ENCODE results near the gene LRRC14B. TPM values are rescaled to one million over a fixed set of nuclear protein-coding genes. Genes with fewer than 3 reads are reported as not detected.
"Not testable (repeated sequence)": the region's sequence is repeated elsewhere in the genome, so short reads cannot be mapped to it uniquely, and the experiment has no call there.

The LRRC14B gene
- total RNA-seq, 1 donor from 2014 or later = 1.2 TPM

GRCh38 chr5:228886-229285 lies 37.6 kb downstream of the LRRC14B start:
- DNase-seq (ENCODE audit: low spot score in 2 of 2) (no peak), FAIRE-seq (no peak)

- DNase-seq (ENCODE audit: low spot score in 2 of 2) (no peak), FAIRE-seq (no peak)
These were observed 39.4 kb downstream of the LRRC14B start for GRCh38 chr5:230711-231110.

- no peak for DNase-seq (ENCODE audit: low spot score in 2 of 2)
- no peak for FAIRE-seq
These were observed 40.4 kb downstream of the LRRC14B start for GRCh38 chr5:231661-232060.

- FAIRE-seq; DNase-seq (ENCODE audit: low spot score in 2 of 2): not testable (repeated sequence)
These were observed 42.1 kb downstream of the LRRC14B start for GRCh38 chr5:233426-233825.

- FAIRE-seq = no peak
- DNase-seq (ENCODE audit: low spot score in 2 of 2) = no peak
These were observed 43.2 kb downstream of the LRRC14B start for GRCh38 chr5:234450-234849.

GRCh38 chr5:235527-235926 lies 44.2 kb downstream of the LRRC14B start:
- DNase-seq (ENCODE audit: low spot score in 2 of 2); FAIRE-seq: not testable (repeated sequence)

- DNase-seq (ENCODE audit: low spot score in 2 of 2); FAIRE-seq: not testable (repeated sequence)
These were observed 46.6 kb downstream of the LRRC14B start for GRCh38 chr5:237931-238330.

- not testable (repeated sequence) for DNase-seq (ENCODE audit: low spot score in 2 of 2); FAIRE-seq
These were observed 49.3 kb downstream of the LRRC14B start for GRCh38 chr5:240550-240949.

- DNase-seq (ENCODE audit: low spot score in 2 of 2) = not testable (repeated sequence)
These were observed 49.9 kb downstream of the LRRC14B start for GRCh38 chr5:241045-241669.

GRCh38 chr5:243683-244367 lies 52.5 kb downstream of the LRRC14B start:
- FAIRE-seq; DNase-seq (ENCODE audit: low spot score in 2 of 2): not testable (repeated sequence)

More at GRCh38 chr5:241045-241669, 49.9 kb downstream of the LRRC14B start:
- FAIRE-seq = not testable (repeated sequence)

GRCh38 chr5:245717-246116 lies 54.4 kb downstream of the LRRC14B start:
- FAIRE-seq; DNase-seq (ENCODE audit: low spot score in 2 of 2): not testable (repeated sequence)

Small RNA genes lying within 50 kb of the gene (small RNA-seq; reads per million reads assigned to genes)
- not detected for gene RF00019

Other genes starting within 250 kb of the LRRC14B start
- 3.7 TPM for gene PLEKHG4B, start 99.3 kb upstream of the LRRC14B start, total RNA-seq
- 7.3 TPM for gene CCDC127, start 26.7 kb downstream of the LRRC14B start, total RNA-seq
- gene SDHA, start 26.8 kb downstream of the LRRC14B start, total RNA-seq = 68.1 TPM
- 49.7 TPM for gene PDCD6, start 80.2 kb downstream of the LRRC14B start, total RNA-seq
- 1.2 TPM for gene AHRR, start 130.2 kb downstream of the LRRC14B start, total RNA-seq